ENCODE results near the gene ARHGEF7.
"Not testable (repeated sequence)": the region's sequence is repeated elsewhere in the genome, so short reads cannot be mapped to it uniquely, and the experiment has no call there.

ARHGEF7 gene, protein sequence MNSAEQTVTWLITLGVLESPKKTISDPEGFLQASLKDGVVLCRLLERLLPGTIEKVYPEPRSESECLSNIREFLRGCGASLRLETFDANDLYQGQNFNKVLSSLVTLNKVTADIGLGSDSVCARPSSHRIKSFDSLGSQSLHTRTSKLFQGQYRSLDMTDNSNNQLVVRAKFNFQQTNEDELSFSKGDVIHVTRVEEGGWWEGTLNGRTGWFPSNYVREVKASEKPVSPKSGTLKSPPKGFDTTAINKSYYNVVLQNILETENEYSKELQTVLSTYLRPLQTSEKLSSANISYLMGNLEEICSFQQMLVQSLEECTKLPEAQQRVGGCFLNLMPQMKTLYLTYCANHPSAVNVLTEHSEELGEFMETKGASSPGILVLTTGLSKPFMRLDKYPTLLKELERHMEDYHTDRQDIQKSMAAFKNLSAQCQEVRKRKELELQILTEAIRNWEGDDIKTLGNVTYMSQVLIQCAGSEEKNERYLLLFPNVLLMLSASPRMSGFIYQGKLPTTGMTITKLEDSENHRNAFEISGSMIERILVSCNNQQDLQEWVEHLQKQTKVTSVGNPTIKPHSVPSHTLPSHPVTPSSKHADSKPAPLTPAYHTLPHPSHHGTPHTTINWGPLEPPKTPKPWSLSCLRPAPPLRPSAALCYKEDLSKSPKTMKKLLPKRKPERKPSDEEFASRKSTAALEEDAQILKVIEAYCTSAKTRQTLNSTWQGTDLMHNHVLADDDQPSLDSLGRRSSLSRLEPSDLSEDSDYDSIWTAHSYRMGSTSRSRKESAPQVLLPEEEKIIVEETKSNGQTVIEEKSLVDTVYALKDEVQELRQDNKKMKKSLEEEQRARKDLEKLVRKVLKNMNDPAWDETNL

DNA sequence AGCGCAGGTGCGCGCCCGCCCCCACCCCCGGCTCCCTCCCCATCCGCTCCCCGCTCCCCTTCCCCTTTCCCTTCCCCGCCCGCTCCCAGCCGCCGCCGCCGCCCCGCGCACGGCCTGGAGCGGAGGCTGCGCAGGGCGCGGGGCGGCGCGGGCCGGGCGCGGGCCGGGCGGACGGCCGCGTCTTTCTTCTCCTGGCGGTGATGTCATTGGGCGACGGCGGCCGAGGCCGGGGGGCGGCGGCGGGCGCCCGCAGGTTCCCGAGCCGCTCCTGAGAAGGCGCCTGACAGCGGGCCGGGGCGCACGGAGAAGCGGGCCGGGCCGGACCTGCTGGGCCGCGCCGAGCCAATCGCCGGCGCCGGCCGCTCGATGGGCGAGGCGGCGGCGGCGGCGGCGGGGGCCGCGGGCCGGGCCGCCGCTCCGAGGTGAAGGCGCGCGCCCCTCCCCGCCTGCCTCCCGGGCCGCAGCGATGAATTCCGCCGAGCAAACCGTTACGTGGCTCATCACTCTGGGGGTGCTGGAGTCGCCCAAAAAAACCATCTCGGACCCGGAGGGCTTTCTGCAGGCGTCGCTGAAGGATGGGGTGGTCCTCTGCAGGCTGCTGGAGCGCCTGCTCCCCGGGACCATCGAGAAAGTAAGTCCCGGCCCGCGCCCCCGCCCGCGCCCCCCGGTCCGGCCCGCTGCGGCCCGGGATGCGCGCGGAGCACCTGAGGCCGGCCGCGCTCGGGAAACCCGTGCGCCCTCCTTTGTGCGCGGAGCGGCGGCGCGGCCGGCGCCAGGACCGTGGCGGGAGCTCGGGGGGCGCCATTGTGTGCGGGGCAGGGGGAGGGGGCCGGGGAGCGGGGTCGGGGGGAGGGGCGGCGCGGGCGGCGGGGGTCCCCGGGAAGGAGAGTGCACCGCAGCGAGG is at the start of gene ARHGEF7:
ARHGEF7 (plus strand) TSS at position 250 of the 904 bp plus-strand sequence; CDS start at position 467, 217 bp downstream.
- DNase-seq = no peak

DNA sequence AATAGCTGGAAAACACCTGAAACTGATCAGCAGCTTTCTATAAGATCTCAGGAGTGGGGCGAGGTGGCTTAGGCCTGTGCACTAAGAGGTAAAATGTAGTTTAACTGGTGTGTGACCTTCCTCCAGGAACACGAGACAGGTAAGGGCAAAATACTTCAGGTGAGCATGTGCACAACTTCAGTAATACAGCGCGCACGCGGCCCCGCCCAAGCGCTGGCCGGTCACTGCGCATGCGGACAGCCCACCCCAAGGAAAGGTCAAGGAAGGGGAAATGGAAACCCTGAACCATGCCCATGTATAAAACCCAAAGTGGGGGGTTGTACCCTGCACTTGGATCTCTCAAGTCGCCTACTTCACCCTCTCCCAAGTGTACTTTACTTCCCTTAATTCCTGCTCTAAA is 49.4 kb upstream of the ARHGEF7 start:
- DNase-seq = no peak

DNA sequence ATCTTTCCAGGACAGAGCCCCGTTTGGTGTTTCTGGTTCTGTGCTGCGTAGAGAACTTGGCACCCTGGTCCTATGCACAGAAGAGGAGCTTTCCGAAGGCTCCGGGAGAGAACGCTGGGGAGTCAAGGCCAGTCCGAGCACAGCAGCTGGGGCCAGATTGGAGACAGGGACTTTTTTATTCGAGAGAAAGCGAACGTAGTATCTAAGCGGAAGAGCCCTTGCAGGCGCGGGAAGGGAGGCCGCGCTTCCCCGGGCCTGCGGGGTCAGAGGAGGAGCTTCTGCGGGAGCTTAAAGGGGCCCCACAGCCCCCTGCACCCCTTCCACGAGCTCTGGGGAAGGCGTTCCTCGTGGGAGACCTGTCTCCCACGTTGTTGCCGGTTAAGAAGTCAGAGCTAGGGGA is 48.6 kb upstream of the ARHGEF7 start:
- no peak for DNase-seq

DNA sequence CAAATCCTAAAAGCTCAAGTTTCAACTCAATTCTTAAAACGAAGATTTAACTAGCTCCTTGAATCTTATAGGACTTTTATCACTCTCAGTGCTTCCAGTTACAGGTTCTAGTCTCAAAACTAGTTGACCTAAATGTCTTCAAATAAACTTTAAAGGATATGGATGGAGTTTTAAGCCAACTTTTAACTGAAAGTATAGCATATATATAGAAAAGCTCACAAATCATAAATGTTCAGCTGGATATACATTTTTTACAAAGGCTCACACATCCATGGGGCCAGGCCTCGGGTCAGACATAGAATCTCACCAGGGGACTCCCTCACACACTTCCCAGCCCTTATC is 47.1 kb upstream of the ARHGEF7 start:
- no peak for DNase-seq

DNA sequence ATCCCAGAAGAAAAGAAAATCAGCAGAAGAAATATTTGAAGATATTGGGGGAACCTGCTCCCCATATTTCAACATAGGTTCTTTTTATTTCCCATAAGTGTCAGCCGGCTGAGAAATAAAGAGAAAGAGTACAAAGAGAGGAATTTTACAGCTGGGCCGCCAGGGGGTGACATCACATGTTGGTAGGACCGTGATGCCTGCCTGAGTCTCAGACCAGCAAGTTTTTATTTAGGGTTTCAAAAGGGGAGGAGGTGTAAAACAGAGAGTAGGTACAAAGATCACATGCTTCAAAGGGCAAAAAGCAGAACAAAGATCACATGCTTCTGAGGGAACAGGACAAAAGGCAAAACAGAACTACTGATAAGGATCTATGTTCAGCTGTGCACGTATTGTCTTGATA is 44.0 kb upstream of the ARHGEF7 start:
- not testable (repeated sequence) for DNase-seq

DNA sequence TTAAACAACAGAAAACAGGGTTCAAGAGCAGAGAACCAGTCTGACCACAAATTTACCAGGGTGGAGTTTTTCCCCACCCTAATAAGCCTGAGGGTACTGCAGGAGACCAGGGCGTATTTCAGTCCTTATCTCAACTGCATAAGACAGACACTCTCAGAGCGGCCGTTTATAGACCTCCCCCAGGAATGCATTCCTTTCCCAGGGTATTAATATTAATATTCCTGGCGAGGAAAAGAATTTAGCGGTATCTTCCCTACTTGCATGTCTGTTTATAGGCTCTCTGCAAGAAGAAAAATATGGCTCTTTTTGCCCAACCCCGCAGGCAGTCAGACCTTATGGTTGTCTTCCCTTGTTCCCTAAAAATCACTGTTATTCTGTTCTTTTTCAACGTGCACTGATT is 43.6 kb upstream of the ARHGEF7 start:
- not testable (repeated sequence) for DNase-seq

DNA sequence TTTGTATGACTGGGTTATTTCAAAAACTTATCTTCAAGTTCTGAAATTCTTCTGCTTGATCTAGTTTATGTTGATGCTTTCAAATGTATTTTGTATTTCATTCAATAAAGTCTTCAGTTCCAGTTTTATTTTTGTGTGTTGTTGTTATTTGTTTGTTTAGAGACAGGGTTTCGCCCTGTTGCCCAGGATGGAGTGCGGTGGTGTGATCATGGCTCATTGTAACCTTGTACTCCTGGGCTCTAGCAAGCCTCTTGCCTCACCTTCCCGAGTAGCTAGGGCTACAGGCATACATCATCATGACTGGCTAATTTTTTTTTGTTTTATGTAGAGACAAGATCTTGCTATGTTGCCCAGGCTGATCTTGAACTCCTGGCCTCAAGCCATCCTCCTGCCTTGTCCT is 40.3 kb upstream of the ARHGEF7 start:
- no peak for DNase-seq

DNA sequence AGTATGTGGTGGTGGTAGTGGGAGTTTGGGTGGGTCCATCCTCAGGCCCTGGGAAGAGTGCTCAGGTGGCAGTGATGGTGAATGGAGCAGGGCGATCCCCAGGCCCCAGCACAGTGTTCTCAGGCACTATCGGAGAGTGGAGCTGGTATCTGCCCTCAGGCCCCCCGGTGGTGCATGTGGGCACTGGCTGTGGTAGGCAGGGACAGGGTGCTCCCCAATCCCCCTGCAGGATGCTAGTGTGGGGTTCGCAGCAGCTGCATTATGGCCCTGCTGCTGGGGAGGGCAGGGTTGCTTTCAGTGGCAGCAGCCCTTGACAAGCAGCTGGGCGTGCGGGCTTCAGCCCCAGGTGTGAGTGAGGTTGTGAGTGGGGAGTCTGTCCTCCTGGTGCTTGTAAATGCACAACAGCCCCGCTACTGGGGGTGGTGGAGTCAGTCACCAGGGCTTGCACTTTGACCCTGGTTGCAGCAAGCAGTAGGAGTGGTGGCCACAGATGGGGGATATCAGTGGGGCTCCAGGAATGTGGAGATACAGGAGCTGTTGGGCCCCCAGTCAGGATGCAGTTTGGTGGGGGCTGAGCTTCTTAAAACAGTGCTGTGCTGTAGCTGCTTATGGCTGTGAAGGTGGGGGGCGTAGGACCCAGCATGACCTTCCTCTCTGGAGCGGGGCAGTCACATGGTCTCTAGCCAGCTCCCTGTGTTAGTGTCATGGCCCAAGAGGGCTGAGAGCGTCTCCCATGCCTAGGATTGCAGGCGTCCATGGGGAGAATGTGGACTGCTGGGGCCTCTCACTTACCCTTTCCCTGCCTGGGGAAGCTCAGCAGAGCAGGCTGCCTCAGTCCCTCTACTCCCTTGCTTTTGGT is 38.7 kb upstream of the ARHGEF7 start:
- DNase-seq = no peak

DNA sequence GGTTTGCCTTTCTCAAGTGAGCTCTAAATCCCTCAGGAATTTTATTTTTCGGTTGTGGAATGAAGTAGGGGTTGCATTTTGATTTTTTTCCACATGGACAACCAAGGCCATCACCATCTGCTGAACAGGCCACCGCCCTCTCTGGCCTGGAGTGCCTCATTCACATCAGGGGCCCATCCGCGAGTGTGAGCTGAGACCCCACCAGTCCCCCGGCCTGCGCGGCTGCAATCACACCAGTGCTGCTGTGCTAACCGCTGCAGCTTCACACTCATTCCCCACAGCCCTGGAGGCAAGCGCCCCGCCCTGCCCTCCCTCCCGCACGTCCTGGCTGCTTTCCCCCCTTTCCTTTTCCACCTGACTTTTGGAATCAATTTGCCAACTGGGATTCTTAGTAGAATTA is 35.7 kb upstream of the ARHGEF7 start:
- no peak for DNase-seq

DNA sequence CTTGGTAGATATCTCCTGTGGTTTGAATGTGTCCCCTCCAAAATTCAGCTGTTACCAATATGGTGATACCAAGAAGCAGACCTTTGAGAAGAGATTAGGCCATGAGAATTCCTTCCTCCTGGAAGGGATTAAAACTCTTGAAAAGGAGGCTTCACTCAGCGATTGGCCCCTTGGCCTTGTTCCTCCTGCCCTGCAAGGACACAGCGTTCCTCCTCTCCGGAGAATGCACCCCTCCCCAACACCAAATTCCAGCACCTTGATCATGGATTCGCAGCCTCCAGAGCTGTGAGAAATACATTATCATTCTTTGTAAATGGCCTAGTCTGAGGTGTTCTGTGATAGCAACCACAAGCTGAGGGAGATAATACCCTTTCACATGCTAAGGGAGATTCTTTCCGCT is 34.5 kb upstream of the ARHGEF7 start:
- DNase-seq = no peak

DNA sequence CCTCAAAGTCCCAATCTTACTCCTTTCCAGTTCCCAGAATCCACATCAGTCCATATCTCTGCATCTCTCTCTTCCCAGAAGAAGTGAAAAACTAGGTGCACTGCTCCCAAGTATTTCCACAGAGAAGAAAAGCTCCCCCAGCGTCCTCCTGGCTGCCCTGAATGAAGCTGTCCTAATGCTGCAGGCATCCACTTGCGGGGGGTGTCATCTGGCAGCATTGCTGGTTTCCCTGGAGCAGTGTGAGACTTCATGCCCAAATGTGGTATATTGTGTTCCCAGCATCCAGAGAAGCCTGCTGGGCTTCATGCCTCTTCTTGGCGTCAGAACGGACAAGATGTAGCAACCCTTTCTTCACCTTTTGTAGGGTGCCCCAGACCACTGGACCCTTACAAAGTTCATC is 32.9 kb upstream of the ARHGEF7 start:
- no peak for DNase-seq

DNA sequence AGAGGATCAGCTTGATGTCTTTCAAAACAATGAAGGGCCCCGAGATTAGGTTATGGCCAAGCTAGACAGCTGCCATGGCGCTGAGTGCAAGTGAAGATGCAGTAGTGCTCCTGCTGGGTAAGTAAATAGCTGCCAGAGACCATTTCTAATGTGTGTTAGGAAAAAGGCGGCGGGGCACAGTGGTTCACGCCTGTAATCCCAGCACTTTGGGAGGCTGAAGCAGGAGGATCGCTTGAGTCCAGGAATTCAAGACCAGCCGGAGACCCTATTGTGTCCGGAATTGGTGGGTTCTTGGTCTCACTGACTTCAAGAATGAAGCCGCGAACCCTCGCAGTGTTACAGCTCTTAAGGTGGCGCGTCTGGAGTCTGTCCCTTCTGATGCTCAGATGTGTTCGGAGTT is 32.3 kb upstream of the ARHGEF7 start:
- not testable (repeated sequence) for DNase-seq

DNA sequence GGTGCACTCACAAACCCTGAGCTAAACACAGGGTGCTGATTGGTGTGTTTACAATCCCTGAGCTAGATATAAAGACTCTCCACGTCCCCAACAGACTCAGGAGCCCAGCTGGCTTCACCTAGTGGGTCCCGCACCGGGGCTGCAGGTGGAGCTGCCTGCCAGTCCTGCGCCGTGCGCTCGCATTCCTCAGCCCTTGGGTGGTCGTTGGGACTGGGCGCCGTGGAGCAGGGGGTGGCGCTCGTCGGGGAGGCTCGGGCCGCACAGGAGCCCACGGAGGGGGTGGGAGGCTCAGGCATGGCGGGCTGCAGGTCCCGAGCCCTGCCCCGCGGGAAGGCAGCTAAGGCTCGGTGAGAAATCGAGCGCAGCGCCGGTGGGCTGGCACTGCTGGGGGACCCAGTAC is 31.4 kb upstream of the ARHGEF7 start:
- DNase-seq = not testable (repeated sequence)

DNA sequence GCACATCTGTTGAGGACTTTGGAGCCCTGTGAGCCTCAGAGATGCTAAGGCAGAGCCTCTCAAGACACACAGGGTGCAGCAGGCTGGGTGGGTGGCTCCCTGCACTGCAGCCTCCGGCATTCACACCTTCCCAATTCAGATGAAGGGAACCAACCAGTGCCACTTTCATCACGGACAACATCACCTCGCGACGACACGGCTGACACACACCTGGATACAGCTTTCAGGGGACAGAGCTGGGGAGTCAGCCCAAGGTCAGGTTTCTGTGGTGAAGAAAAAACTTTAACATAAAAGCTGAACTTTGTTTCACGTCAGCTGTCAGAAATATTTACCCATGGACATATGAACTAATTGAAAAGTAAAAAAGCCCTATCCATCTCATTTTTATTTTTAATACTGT is 24.9 kb upstream of the ARHGEF7 start:
- no peak for DNase-seq

DNA sequence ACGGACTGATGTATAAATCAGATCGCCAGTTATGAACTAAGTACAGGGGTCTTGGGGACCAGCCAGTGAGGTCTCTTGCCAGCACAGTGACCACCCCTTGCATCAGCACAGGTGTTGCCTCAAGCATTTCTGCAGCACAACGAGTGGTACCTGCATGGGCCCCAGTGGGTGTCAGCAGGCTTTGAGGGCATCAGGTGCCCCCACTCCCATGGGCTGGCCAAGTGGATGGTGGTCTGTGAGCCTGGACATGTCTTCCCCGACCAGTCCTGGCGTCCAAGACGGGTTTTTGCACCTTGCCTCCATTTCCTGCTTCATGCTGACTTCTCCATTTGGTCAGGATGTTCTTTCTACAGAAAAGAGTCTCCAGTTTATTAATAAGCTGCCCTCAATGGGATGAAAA is 22.4 kb upstream of the ARHGEF7 start:
- no peak for DNase-seq

DNA sequence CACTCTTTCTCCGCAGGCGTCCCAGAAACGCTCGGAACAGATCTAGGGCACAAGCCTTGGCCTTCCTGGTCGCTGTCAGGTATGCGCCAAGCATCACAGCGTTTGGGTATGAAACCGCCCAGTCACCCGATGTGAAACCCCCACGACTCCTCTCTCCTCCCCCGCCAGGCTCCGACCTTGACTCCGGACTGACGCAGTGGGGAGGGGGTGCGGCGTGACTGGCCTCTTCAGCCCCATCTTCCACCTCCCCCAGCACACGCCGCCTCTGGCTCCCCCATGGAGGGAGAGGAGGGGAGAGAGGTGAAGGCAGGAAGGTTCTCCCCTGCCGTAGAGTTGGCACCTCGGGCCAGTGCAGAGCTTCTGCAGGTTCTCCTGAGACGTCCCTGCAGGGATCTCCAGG is 22.0 kb upstream of the ARHGEF7 start:
- DNase-seq = no peak

DNA sequence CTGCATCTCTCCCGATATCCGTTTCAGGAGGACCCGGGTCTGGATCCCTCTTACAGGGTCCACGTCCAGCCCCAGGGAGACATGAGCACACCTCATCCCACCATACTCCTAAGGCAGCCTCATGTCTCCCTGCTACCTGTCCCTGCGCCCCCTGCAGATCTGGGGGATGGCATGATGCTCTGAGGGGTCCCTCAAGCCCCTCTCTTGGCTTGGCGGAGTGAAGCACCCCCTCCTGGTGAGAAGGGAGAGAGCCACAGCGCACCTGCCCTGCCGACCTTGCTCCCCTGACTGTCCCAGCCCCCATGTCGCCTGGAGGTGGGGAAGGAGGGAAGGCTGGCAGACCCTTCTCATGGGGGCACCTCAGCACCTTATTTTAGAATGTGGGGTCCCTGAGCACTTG is 21.5 kb upstream of the ARHGEF7 start:
- DNase-seq = no peak

DNA sequence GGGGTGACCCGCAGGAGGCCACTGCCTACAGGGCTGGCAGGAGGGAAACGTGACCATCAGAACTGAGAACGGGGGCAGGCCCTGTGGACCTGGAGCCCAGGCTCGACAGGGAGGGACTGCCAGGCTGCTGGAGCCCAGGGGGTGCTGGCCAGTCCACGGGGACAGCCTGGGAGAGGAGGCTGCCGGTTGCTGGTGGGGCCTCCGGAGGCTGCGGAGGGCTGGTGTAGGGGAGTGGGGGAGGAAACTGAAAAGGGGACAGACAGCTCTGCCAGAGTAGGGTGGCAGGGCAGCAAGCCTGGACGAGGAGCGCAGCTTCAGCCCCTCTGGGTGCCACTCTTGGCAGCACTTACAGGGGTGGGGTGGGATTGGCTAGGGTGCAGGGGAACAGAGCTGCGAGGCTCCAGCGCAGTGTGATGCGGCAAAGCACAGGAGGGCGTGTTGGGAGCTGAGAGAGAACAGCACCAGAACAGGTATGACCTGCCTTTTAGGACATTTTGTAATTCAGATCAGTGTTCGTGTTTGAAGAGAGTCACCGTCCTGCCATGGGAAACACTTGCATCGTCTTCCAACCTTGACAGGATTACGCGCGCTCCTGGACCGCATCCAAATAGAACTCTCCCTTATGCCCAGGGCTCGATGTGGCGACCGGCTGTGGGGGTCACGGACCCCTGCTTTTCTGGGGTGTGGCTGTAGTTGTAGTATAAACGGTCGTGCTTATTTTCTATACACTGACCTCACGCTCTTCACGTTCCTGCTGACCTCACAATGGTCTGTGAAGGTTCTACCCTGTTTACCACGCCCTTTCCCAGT is 19.9 kb upstream of the ARHGEF7 start:
- no peak for DNase-seq

DNA sequence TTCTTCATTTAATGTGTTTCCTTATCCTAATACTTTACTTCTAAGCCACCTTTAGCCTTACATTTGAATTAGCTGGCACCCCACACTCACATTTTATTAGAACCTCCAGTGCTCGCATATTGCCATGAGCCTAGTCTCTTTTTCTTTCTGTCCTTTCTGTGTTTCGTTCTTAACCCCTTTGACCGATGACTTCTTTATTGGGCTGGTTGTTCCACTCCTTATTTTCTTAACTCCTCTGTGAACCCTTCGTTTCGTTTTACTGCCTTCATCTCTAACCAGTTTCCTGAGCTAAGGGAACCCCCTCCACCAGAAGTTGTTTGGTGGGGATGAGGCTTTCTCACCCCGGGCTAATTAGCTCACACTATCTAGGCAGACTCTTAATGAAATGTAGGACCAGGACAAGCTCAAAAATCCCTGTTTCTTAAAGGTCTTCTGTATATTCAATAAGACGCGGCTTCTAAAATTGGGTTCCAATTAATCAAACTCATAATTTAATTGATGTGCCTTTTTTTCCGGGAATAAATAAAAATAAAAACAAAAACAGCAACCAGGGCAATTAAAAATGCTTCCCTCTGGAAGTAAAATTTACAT is 19.1 kb upstream of the ARHGEF7 start:
- no peak for DNase-seq

DNA sequence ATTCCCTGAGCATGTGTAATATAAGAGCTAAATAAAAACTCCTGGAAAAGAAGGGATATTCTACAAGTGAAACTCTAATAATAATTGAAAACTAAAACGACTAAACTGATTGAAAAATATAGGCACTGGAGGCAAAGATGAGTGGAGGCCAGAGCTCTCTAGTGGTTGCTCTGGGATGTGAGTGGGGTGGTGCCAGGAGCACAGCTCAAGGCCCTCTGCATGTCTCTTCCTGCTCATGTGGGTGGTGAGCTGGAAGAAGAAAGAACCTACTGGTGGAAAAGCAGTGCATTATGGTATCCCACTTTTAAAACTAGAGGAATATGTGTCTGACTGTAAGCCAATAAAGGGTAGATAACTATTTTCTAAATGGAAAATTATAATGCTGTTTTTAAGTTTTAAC is 15.8 kb upstream of the ARHGEF7 start:
- DNase-seq = no peak

DNA sequence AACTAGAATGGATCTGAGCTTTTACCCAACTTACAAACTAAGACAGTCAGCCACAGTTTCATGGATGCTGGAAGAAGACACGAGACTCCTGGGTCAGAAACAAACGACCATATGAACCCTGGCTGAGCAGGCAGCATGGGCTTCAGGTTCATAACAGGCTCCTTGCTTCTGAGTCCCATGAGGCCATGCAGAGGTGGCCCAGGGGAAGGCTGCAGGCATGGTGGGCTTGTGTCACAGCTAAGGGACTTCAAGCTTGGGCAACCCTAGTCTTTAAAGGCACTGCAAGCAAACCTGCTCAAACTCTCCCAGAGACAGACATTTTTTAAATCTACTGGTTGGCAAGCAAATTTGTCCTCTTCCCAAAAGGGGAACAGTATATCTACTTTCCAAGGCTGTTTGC is 5.1 kb upstream of the ARHGEF7 start:
- no peak for DNase-seq
